ENCODE measurements around the gene CHMP2A.
"Not testable (repeated sequence)": the region's sequence is repeated elsewhere in the genome, so short reads cannot be mapped to it uniquely, and the experiment has no call there.

Gene CHMP2A

DNA sequence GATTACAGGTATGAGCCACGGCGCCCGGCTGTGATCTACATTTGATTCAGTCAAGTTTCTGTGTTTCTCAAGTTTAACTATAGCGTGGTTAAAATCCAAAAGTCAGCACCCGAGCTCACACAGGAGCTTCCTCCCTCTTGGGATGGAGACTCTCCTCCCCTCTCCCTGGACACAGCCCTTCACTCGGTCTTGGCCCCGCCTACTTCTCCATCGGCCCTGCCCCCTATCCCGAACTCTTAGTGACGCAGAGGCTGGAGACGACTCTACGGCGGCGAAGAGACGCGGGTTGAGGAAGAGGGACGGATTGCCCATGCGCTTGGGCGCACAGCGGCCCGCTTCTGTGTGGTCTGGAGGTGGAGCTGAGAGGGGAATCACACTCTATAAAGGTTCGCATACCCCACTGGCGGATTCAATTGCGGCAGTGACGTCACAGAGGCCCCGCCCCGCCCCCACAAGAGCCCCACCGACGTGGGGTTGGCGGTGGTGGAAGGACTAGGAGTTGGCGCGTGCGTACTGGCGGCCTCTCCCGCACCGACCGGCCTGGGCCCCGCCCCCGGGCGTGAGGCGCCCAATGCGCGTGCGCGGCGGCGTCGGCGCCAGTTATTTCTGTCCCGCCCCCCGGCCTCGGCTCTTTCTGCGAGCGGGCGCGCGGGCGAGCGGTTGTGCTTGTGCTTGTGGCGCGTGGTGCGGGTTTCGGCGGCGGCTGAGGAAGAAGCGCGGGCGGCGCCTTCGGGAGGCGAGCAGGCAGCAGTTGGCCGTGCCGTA, 10.9 kb downstream of the CHMP2A start, which contains the start of gene TRIM28:
TSS of gene TRIM28 (plus strand) at position 239 of the 765 bp plus-strand sequence. CDS start 694 bp downstream, outside the sequence.
- Histone ChIP-seq H3K4me2 (ENCODE audit: low read length) (peak within 1 kb of the TSS; percentile 100), H3K27ac (ENCODE audit: low read length) (peak within 1 kb of the TSS; percentile 82), H2AFZ (ENCODE audit: low read depth, low read length) (peak within 1 kb of the TSS; percentile 44), H3K9ac (ENCODE audit: low read length) (peak within 1 kb of the TSS; percentile 92), H3K4me1 (ENCODE audit: low read length) (peaks cover 15% of the 10 kb centered on the region), H4K20me1 (ENCODE audit: insufficient read depth, low read length) (peaks cover 38% of the 10 kb centered on the region), H3K79me2 (ENCODE audit: low read length) (peaks cover 47% of the 10 kb centered on the region), H3K9me3 (ENCODE audit: insufficient read depth, low read length) (no peaks in the 10 kb centered on the region), H3K27me3 (ENCODE audit: low read depth, low read length) (peaks cover 15% of the 10 kb centered on the region), H3K4me3 (ENCODE audit: low read length) (peak within 1 kb of the TSS; percentile 91), H3K36me3 (replicated peaks; ENCODE audit: low read depth, low read length) (peaks cover 42% of the 10 kb centered on the region)
- TF ChIP-seq, protein P1, sequence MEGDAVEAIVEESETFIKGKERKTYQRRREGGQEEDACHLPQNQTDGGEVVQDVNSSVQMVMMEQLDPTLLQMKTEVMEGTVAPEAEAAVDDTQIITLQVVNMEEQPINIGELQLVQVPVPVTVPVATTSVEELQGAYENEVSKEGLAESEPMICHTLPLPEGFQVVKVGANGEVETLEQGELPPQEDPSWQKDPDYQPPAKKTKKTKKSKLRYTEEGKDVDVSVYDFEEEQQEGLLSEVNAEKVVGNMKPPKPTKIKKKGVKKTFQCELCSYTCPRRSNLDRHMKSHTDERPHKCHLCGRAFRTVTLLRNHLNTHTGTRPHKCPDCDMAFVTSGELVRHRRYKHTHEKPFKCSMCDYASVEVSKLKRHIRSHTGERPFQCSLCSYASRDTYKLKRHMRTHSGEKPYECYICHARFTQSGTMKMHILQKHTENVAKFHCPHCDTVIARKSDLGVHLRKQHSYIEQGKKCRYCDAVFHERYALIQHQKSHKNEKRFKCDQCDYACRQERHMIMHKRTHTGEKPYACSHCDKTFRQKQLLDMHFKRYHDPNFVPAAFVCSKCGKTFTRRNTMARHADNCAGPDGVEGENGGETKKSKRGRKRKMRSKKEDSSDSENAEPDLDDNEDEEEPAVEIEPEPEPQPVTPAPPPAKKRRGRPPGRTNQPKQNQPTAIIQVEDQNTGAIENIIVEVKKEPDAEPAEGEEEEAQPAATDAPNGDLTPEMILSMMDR (IDR thresholded peaks at IDR 0.05; ENCODE audit: low read depth, low read length), result no peak
- no peak for TF ChIP-seq EZH2phosphoT487 (IDR thresholded peaks at IDR 0.05; ENCODE audit: low read depth)

DNA sequence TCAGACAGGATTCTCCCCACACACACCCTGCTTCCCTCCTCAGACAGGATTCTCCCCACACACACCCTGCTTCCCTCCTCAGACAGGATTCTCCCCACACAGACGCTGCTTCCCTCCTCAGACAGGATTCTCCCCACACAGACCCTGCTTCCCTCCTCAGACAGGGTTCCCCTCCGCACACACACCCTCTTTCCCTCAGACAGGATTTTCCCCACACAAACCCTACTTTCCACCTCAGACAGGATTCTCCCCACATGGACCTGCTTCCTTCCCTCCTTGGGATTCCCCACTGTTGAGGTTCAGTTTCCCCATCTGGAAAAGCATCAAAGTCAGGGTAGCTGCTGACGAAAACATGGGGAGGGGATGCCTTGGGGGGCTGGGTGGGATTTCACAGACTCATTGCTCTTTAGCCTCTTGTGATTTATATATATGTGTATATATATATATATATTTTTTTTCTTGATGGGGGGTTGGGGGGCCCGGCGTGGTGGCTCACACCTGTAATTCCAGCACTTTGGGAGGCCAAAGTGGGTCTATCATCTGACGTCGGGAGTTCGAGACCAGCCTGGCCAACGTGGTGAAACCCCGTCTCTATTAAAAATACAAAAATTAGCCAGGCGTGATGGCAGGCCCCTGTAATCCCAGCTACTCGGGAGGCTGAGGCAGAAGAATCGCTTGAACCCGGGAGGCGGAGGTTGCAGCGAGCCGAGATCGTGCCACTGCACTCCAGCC, 12.1 kb downstream of the CHMP2A start:
- not testable (repeated sequence) for H3K9me3 ChIP-seq (ENCODE audit: insufficient read depth, low read length); H3K27ac ChIP-seq (ENCODE audit: low read length); H3K9ac ChIP-seq (ENCODE audit: low read length); H2AFZ ChIP-seq (ENCODE audit: low read depth, low read length)
- Histone ChIP-seq H3K36me3 (replicated peaks; ENCODE audit: low read depth, low read length) (peaks cover 30% of the 10 kb centered on the region), H4K20me1 (ENCODE audit: insufficient read depth, low read length) (peaks cover 32% of the 10 kb centered on the region), H3K4me3 (ENCODE audit: low read length) (peak overlapping the region; percentile 91; the same call in 1 of the 2 replicates), H3K27me3 (ENCODE audit: low read depth, low read length) (peaks cover 15% of the 10 kb centered on the region), H3K4me2 (ENCODE audit: low read length) (peak overlapping the region; percentile 88; the same call in 1 of the 2 replicates), H3K4me1 (ENCODE audit: low read length) (peaks cover 18% of the 10 kb centered on the region), H3K79me2 (ENCODE audit: low read length) (peaks cover 36% of the 10 kb centered on the region)

DNA sequence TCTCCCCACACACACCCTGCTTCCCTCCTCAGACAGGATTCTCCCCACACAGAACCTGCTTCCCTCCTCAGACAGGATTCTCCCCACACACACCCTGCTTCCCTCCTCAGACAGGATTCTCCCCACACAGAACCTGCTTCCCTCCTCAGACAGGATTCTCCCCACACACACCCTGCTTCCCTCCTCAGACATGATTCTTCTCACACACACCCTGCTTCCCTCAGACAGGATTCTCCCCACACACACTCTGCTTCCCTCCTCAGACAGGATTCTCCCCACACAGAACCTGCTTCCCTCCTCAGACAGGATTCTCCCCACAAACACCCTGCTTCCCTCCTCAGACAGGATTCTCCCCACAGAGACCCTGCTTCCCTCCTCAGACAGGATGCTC, 15.7 kb downstream of the CHMP2A start:
- H3K27me3 ChIP-seq (ENCODE audit: low read depth, low read length), result peaks cover 15% of the 10 kb centered on the region
- H4K20me1 ChIP-seq (ENCODE audit: insufficient read depth, low read length); H3K9me3 ChIP-seq (ENCODE audit: insufficient read depth, low read length); H3K79me2 ChIP-seq (ENCODE audit: low read length); H2AFZ ChIP-seq (ENCODE audit: low read depth, low read length); H3K4me1 ChIP-seq (ENCODE audit: low read length); H3K27ac ChIP-seq (ENCODE audit: low read length); H3K36me3 ChIP-seq (replicated peaks; ENCODE audit: low read depth, low read length): not testable (repeated sequence)
- peak overlapping the region; percentile 82 for H3K4me3 ChIP-seq (ENCODE audit: low read length)
- H3K4me2 ChIP-seq (ENCODE audit: low read length), result peak overlapping the region; percentile 90
- peak overlapping the region; percentile 66 for H3K9ac ChIP-seq (ENCODE audit: low read length)

DNA sequence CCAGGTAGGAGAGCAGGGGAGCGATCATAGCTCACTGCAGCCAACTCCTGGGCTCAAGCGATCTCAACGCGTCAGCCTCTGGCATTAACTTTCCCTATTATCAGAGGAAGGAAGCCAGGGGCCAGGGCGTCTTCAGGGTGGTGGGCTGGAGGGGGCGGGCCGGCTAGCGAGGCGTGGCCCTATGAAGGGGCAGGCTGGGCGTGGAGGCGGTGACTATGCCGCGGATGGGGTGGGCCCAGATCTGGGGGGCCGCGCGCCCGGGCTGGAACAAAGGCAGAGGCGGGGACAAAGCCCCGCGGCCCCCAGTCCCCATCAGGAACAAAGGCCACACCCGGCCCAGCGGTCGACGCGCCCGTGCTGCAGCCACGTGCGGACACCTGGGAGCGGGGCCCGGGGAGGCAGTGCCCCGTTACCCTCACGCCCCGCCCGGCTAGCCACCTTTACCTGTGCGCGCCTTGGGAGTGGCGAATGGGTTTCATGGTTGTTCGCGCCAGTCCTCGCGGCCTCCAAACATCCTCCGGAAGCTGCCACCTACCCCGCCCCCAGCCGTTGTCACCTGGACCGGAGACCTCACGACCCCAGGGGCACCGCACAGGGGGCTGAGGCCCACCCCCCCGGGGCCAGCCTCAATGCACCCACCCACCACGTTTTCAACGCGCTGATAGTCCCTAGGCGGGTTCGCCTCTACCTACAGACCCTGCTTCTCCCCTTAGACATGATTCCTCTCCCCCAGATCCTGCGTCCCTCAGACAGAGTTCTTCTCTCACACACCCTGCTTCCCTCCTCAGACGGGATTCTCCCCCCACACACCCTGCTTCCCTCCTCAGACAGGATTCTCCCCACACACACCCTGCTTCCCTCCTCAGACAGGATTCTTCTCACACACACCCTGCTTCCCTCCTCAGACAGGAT, 16.4 kb downstream of the CHMP2A start:
- Histone ChIP-seq H3K79me2 (ENCODE audit: low read length) (no peaks in the 10 kb centered on the region), H3K4me2 (ENCODE audit: low read length) (peak overlapping the region; percentile 90), H4K20me1 (ENCODE audit: insufficient read depth, low read length) (no peaks in the 10 kb centered on the region), H3K9ac (ENCODE audit: low read length) (peak overlapping the region; percentile 66), H3K27ac (ENCODE audit: low read length) (no peak overlapping the region), H3K4me1 (ENCODE audit: low read length) (peaks cover 10% of the 10 kb centered on the region), H3K36me3 (replicated peaks; ENCODE audit: low read depth, low read length) (no peaks in the 10 kb centered on the region), H3K4me3 (ENCODE audit: low read length) (peak overlapping the region; percentile 82), H3K9me3 (ENCODE audit: insufficient read depth, low read length) (no peaks in the 10 kb centered on the region), H2AFZ (ENCODE audit: low read depth, low read length) (peak overlapping the region; percentile 84; the same call in 1 of the 2 replicates), H3K27me3 (ENCODE audit: low read depth, low read length) (peaks cover 15% of the 10 kb centered on the region)
- TF ChIP-seq, protein P1 (IDR thresholded peaks at IDR 0.05; ENCODE audit: low read depth, low read length), result no peak
- no peak for TF ChIP-seq EZH2phosphoT487 (IDR thresholded peaks at IDR 0.05; ENCODE audit: low read depth)
